Fibroblast of the aortic adventitia (primary cell): Measurements from ENCODE around the gene APBA2. TPM values are rescaled to one million over a fixed set of nuclear protein-coding genes. Genes with fewer than 3 reads are reported as not detected.

Source experiments
- DNase-seq: peaks from one replicate; pipeline ENCODE4 v3.0.0-alpha.2; 2010; ENCODE audit warnings: low read depth
- H3K4me3 ChIP-seq: 2 replicates; pipeline ENCODE4 v1.5.1; 2011; ENCODE audit warnings: low read depth, mild to moderate bottlenecking, control low read depth, low read length, moderate library complexity
- total RNA-seq: library from RNA; depleted of rRNA; stranded (reverse); fragments of >200 nt; gene quantifications from 2 replicates; pipeline ENCODE4 v1.2.3, GENCODE V29; 2012; ENCODE audit warnings: low replicate concordance
- TF ChIP-seq, protein P1 (sequence below): IDR thresholded peaks from 2 replicates; pipeline ENCODE4 v1.5.1; 2011; ENCODE audit warnings: mild to moderate bottlenecking, low read length, control low read depth, inconsistent platforms; ENCODE audit not compliant: insufficient read depth

APBA2 gene
- total RNA-seq, 1 donor = 1.8 TPM

- TF ChIP-seq, protein P1, sequence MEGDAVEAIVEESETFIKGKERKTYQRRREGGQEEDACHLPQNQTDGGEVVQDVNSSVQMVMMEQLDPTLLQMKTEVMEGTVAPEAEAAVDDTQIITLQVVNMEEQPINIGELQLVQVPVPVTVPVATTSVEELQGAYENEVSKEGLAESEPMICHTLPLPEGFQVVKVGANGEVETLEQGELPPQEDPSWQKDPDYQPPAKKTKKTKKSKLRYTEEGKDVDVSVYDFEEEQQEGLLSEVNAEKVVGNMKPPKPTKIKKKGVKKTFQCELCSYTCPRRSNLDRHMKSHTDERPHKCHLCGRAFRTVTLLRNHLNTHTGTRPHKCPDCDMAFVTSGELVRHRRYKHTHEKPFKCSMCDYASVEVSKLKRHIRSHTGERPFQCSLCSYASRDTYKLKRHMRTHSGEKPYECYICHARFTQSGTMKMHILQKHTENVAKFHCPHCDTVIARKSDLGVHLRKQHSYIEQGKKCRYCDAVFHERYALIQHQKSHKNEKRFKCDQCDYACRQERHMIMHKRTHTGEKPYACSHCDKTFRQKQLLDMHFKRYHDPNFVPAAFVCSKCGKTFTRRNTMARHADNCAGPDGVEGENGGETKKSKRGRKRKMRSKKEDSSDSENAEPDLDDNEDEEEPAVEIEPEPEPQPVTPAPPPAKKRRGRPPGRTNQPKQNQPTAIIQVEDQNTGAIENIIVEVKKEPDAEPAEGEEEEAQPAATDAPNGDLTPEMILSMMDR = no peak
- H3K4me3 ChIP-seq = no peak overlapping the region
- no peak for DNase-seq
Measured at GRCh38 chr15:29046281-29046810, 160.6 kb downstream of the APBA2 start.

DNA sequence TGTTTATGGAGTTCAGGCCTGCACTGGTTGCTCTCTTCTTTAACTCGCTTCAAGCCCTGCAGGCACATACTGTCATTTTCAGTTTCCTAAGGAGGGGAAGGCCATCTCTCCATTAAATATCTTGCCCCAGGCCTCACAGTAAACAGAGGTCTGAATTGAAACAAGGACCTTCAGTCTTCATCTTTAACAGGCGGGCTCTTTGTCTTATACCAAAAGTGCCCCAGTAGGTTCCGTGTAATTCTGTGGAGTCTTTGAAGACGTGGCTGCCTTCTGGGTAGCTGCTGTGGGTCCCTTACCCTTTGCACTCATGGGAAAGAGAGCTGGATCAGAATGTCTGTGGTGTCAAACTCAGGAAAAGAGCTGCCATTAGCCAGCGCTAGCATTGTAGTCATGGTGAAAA is 161.2 kb downstream of the APBA2 start:
- TF ChIP-seq, protein P1 = no peak
- DNase-seq = no peak
- H3K4me3 ChIP-seq = no peak overlapping the region

DNA sequence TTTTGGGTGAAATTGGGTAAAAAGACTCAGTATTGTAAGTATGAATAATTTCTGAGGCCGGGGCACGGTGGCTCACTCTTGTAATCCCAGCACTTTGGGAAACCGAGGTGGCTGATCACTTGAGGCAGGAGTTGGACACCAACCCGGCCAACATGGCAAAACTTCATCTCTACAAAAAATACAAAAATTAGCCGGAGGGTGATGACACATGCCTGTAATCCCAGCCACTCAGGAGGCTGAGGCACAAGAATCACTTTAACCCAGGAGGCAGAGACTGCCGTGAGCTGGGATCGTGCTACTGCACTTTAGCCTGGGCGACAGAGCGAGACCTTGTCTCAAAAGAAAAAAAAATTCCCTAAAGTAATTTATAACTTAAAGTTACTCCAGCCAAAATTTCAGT is 162.2 kb downstream of the APBA2 start:
- DNase-seq = no peak
- no peak overlapping the region for H3K4me3 ChIP-seq
- TF ChIP-seq, protein P1 = no peak

GRCh38 chr15:29050870-29051269 is 165.1 kb downstream of the APBA2 start:
- H3K4me3 ChIP-seq = no peak overlapping the region
- TF ChIP-seq, protein P1 = no peak
- no peak for DNase-seq

DNA sequence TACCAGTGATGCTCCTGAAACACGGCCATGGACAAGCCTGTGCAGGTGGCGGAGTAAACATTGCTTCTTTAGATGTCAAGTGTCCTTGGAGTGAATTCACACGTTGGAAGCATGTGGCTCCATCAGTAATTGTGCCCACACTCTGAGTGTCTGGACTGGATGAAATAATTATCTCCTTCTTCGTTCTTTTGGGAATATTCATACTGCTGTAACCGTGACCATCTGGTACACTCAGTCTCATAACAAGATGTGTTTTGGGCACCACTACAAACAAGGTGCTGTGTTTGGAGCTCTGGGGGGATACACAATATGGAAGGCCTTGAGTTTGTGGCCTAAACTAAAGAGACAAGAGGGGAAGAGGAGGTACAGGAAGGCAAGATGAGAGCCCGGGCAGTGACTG is 165.6 kb downstream of the APBA2 start:
- H3K4me3 ChIP-seq = no peak overlapping the region
- no peak for DNase-seq
- TF ChIP-seq, protein P1 = no peak

GRCh38 chr15:29053006-29053405 is 167.2 kb downstream of the APBA2 start:
- TF ChIP-seq, protein P1 = no peak
- DNase-seq = no peak
- H3K4me3 ChIP-seq = no peak overlapping the region

- no peak for DNase-seq
- TF ChIP-seq, protein P1 = no peak
- H3K4me3 ChIP-seq = no peak overlapping the region
Measured at GRCh38 chr15:29053661-29054131, 167.9 kb downstream of the APBA2 start.
